HepG2 (cell line): ENCODE data around the gene GSDME. TPM values are rescaled to one million over a fixed set of nuclear protein-coding genes. Genes with fewer than 3 reads are reported as not detected.
A peak's percentile ranks its signal among the peaks of the same experiment; 100 is the strongest.

Experiments used
- CEBPG ChIP-seq: IDR thresholded peaks from 2 replicates; pipeline ENCODE4 v1.6.1; 2016
- JUNB ChIP-seq: sonication (generic); formaldehyde crosslinking; IDR thresholded peaks from 2 replicates; pipeline ENCODE4 v1.8.0; 2022; ENCODE audit warnings: missing genetic modification reagents, mild to moderate bottlenecking, borderline replicate concordance
- KAT7 ChIP-seq: IDR thresholded peaks from 2 replicates; pipeline ENCODE4 v1.6.1; 2018; ENCODE audit warnings: borderline replicate concordance, missing compliant biosample characterization
- MLLT10 ChIP-seq: sonication (generic); formaldehyde crosslinking; IDR thresholded peaks from 2 replicates; pipeline ENCODE4 v1.4.0; 2020; ENCODE audit warnings: missing genetic modification reagents
- MYC ChIP-seq: sonication (generic); formaldehyde crosslinking; IDR thresholded peaks from 2 replicates; pipeline ENCODE4 v1.9.0; 2021; ENCODE audit warnings: missing genetic modification reagents, borderline replicate concordance
- MZF1 ChIP-seq: sonication (generic); formaldehyde crosslinking; IDR thresholded peaks from 2 replicates; pipeline ENCODE4 v1.8.1; 2023; ENCODE audit warnings: mild to moderate bottlenecking, missing genetic modification reagents, borderline replicate concordance
- NCOA1 ChIP-seq: sonication (generic); formaldehyde crosslinking; IDR thresholded peaks from 2 replicates; pipeline ENCODE4 v1.9.0; 2021; ENCODE audit warnings: missing genetic modification reagents
- SOX13 ChIP-seq, 3 experiments: fragments of 450-650 bp in 1 of 3; sonication (generic) in 1 of 3; formaldehyde crosslinking in 1 of 3; IDR thresholded peaks in 2 of 3; conservative IDR thresholded peaks in 1 of 3; 2 replicates each; pipeline versions ENCODE4 v1.5.0 to v1.6.1; 2016 to 2020; ENCODE audit warnings: antibody characterized with exemption in 1 of 3, mild to moderate bottlenecking in 1 of 3, missing compliant biosample characterization in 1 of 3, missing genetic modification reagents in 1 of 3, moderate library complexity in 1 of 3
- TAF1 ChIP-seq: sonication (generic); formaldehyde crosslinking; IDR thresholded peaks from 2 replicates; pipeline ENCODE4 v1.4.0; 2020; ENCODE audit warnings: missing genetic modification reagents
- TEAD3 ChIP-seq: optimal IDR thresholded peaks from 2 replicates; pipeline ENCODE3; 2016; ENCODE audit warnings: borderline replicate concordance
- ZFP36L2 ChIP-seq: sonication (generic); formaldehyde crosslinking; IDR thresholded peaks from 2 replicates; pipeline ENCODE4 v1.4.0; 2020; ENCODE audit warnings: missing genetic modification reagents
- ZFP37 ChIP-seq: sonication (generic); formaldehyde crosslinking; IDR thresholded peaks from 2 replicates; pipeline ENCODE4 v1.4.0; 2020; ENCODE audit warnings: missing genetic modification reagents, borderline replicate concordance
- ZNF317 ChIP-seq: sonication (generic); formaldehyde crosslinking; IDR thresholded peaks from 2 replicates; pipeline ENCODE4 v1.5.0; 2020; ENCODE audit warnings: mild to moderate bottlenecking, missing genetic modification reagents
- ZNF720 ChIP-seq: sonication (generic); formaldehyde crosslinking; IDR thresholded peaks from 2 replicates; pipeline ENCODE4 v1.4.0; 2020; ENCODE audit warnings: missing genetic modification reagents
- polyA plus RNA-seq, 8 experiments: library from polyadenylated mRNA; depleted of rRNA in 3 of 8; stranded (reverse) in 7 of 8; unstranded in 1 of 8; fragments of >200 nt; fragmentation: Illumina TruSeq in 4 of 8; extraction: Trizol in 4 of 8; gene quantifications; 2 replicates each; pipeline versions ENCODE4 v1.2.1 to v1.2.3, GENCODE V29; 2011 to 2016; ENCODE audit warnings: low read depth in 4 of 8, missing spikeins in 1 of 8, mixed read lengths in 1 of 8; ENCODE audit not compliant: insufficient read depth in 1 of 8
- total RNA-seq, 5 experiments: library from RNA; depleted of rRNA; stranded (reverse); fragments of >200 nt; fragmentation: Illumina TruSeq; extraction: Trizol; gene quantifications; 2 replicates each; pipeline ENCODE4 v1.2.3, GENCODE V29; 2016; ENCODE audit warnings: low read depth in 1 of 5
- TF ChIP-seq, protein P1 (sequence below): sonication (generic); formaldehyde crosslinking; IDR thresholded peaks from 2 replicates; pipeline ENCODE4 v1.4.0; 2020; ENCODE audit warnings: missing genetic modification reagents, borderline replicate concordance
- TF ChIP-seq, protein P2 (sequence below): sonication (generic); formaldehyde crosslinking; IDR thresholded peaks from 2 replicates; pipeline ENCODE4 v1.4.0; 2020; ENCODE audit warnings: missing genetic modification reagents
- TF ChIP-seq, protein P3 (sequence below): IDR thresholded peaks from 2 replicates; pipeline ENCODE4 v1.6.1; 2016; ENCODE audit warnings: mild to moderate bottlenecking, missing biosample characterization, missing genetic modification reagents
- TF ChIP-seq, protein P4 (sequence below): sonication (generic); formaldehyde crosslinking; IDR thresholded peaks from 2 replicates; pipeline ENCODE4 v1.9.0; 2022; ENCODE audit warnings: missing genetic modification reagents, mild to moderate bottlenecking, borderline replicate concordance
- TF ChIP-seq, protein P5 (sequence below): sonication (generic); formaldehyde crosslinking; IDR thresholded peaks from 2 replicates; pipeline ENCODE4 v1.4.0; 2020; ENCODE audit warnings: missing genetic modification reagents

GSDME gene
- total and polyA plus RNA-seq, 2 of the 13 experiments (the other 11 are each of a cell fraction or from before 2014, with no cell fraction given): 19.2 to 28.2 TPM

DNA sequence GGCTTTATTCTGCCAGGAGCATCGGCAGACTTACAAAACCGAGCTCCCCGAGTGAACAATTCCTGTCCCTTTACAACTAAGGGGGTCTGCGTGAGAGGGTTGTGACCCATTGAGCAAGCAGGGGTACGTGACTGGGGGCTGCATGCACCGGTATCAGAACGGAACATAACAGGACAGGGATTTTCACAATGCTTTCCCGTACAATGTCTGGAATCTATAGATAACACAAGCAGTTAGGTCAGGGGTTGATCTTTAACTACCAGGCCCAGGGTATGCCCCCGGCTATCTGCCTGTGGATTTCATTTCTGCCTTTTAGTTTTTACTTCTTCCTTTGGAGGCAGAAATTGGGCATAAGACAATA is 38.1 kb upstream of the GSDME start (continued):
- TF ChIP-seq, protein P1, sequence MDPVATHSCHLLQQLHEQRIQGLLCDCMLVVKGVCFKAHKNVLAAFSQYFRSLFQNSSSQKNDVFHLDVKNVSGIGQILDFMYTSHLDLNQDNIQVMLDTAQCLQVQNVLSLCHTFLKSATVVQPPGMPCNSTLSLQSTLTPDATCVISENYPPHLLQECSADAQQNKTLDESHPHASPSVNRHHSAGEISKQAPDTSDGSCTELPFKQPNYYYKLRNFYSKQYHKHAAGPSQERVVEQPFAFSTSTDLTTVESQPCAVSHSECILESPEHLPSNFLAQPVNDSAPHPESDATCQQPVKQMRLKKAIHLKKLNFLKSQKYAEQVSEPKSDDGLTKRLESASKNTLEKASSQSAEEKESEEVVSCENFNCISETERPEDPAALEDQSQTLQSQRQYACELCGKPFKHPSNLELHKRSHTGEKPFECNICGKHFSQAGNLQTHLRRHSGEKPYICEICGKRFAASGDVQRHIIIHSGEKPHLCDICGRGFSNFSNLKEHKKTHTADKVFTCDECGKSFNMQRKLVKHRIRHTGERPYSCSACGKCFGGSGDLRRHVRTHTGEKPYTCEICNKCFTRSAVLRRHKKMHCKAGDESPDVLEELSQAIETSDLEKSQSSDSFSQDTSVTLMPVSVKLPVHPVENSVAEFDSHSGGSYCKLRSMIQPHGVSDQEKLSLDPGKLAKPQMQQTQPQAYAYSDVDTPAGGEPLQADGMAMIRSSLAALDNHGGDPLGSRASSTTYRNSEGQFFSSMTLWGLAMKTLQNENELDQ (CRISPR knock-in tag): no peak
- TF ChIP-seq KAT7 (CRISPR knock-in tag) (no peak), TEAD3 (CRISPR knock-in tag) (peak; percentile 25), SOX13 (IDR thresholded peaks at IDR 0.05) (no peak), SOX13 (CRISPR knock-in tag; conservative IDR thresholded peaks at IDR 0.05 in 1 of 2, IDR thresholded peaks at IDR 0.05 in 1 of 2) (peak in 1 of 2 experiments; percentile 34; a peak in 1 of 4 replicates), MZF1 (CRISPR knock-in tag) (no peak), JUNB (CRISPR knock-in tag) (no peak), TAF1 (no peak), MLLT10 (CRISPR knock-in tag) (no peak), ZFP36L2 (CRISPR knock-in tag) (no peak), ZFP37 (CRISPR knock-in tag) (no peak), ZNF720 (CRISPR knock-in tag) (no peak), MYC (CRISPR knock-in tag) (no peak), CEBPG (CRISPR knock-in tag) (0 out of 2 replicates have a peak, but pooled peaks have one; percentile 25), ZNF317 (CRISPR knock-in tag) (0 out of 2 replicates have a peak, but pooled peaks have one; percentile 64), NCOA1 (no peak)
- TF ChIP-seq, protein P2, sequence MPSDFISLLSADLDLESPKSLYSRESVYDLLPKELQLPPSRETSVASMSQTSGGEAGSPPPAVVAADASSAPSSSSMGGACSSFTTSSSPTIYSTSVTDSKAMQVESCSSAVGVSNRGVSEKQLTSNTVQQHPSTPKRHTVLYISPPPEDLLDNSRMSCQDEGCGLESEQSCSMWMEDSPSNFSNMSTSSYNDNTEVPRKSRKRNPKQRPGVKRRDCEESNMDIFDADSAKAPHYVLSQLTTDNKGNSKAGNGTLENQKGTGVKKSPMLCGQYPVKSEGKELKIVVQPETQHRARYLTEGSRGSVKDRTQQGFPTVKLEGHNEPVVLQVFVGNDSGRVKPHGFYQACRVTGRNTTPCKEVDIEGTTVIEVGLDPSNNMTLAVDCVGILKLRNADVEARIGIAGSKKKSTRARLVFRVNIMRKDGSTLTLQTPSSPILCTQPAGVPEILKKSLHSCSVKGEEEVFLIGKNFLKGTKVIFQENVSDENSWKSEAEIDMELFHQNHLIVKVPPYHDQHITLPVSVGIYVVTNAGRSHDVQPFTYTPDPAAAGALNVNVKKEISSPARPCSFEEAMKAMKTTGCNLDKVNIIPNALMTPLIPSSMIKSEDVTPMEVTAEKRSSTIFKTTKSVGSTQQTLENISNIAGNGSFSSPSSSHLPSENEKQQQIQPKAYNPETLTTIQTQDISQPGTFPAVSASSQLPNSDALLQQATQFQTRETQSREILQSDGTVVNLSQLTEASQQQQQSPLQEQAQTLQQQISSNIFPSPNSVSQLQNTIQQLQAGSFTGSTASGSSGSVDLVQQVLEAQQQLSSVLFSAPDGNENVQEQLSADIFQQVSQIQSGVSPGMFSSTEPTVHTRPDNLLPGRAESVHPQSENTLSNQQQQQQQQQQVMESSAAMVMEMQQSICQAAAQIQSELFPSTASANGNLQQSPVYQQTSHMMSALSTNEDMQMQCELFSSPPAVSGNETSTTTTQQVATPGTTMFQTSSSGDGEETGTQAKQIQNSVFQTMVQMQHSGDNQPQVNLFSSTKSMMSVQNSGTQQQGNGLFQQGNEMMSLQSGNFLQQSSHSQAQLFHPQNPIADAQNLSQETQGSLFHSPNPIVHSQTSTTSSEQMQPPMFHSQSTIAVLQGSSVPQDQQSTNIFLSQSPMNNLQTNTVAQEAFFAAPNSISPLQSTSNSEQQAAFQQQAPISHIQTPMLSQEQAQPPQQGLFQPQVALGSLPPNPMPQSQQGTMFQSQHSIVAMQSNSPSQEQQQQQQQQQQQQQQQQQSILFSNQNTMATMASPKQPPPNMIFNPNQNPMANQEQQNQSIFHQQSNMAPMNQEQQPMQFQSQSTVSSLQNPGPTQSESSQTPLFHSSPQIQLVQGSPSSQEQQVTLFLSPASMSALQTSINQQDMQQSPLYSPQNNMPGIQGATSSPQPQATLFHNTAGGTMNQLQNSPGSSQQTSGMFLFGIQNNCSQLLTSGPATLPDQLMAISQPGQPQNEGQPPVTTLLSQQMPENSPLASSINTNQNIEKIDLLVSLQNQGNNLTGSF (CRISPR knock-in tag): no peak
- TF ChIP-seq, protein P3, sequence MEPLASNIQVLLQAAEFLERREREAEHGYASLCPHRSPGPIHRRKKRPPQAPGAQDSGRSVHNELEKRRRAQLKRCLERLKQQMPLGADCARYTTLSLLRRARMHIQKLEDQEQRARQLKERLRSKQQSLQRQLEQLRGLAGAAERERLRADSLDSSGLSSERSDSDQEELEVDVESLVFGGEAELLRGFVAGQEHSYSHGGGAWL (CRISPR knock-in tag): no peak
- TF ChIP-seq, protein P4, sequence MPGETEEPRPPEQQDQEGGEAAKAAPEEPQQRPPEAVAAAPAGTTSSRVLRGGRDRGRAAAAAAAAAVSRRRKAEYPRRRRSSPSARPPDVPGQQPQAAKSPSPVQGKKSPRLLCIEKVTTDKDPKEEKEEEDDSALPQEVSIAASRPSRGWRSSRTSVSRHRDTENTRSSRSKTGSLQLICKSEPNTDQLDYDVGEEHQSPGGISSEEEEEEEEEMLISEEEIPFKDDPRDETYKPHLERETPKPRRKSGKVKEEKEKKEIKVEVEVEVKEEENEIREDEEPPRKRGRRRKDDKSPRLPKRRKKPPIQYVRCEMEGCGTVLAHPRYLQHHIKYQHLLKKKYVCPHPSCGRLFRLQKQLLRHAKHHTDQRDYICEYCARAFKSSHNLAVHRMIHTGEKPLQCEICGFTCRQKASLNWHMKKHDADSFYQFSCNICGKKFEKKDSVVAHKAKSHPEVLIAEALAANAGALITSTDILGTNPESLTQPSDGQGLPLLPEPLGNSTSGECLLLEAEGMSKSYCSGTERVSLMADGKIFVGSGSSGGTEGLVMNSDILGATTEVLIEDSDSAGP: peak; percentile 31; the same call in 1 of the 2 replicates
- TF ChIP-seq, protein P5, sequence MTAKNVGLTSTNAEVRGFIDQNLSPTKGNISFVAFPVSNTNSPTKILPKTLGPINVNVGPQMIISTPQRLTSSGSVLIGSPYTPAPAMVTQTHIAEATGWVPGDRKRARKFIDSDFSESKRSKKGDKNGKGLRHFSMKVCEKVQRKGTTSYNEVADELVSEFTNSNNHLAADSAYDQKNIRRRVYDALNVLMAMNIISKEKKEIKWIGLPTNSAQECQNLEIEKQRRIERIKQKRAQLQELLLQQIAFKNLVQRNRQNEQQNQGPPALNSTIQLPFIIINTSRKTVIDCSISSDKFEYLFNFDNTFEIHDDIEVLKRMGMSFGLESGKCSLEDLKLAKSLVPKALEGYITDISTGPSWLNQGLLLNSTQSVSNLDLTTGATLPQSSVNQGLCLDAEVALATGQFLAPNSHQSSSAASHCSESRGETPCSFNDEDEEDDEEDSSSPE (CRISPR knock-in tag): no peak
